HL-60 (cell line): ENCODE measurements around the gene ANKRD39.

Experiments used
- GABPA ChIP-seq: IDR thresholded peaks from 2 replicates; pipeline ENCODE4 v1.6.1; 2012; ENCODE audit warnings: low read depth
- POLR2AphosphoS5 ChIP-seq: IDR thresholded peaks from 2 replicates; pipeline ENCODE4 v1.6.1; 2012; ENCODE audit warnings: low read depth
- TF ChIP-seq, protein P1 (sequence below): IDR thresholded peaks from one replicate; pipeline ENCODE4 v1.5.1; 2011; ENCODE audit warnings: low read length, control low read depth, inconsistent platforms; ENCODE audit not compliant: insufficient read depth
- TF ChIP-seq, protein P2 (sequence below): IDR thresholded peaks from 2 replicates; pipeline ENCODE4 v1.6.1; 2012; ENCODE audit warnings: low read depth; ENCODE audit not compliant: insufficient replicate concordance

GRCh38 chr2:96825057-96825456 is 32.8 kb downstream of the ANKRD39 start:
- TF ChIP-seq, protein P1, sequence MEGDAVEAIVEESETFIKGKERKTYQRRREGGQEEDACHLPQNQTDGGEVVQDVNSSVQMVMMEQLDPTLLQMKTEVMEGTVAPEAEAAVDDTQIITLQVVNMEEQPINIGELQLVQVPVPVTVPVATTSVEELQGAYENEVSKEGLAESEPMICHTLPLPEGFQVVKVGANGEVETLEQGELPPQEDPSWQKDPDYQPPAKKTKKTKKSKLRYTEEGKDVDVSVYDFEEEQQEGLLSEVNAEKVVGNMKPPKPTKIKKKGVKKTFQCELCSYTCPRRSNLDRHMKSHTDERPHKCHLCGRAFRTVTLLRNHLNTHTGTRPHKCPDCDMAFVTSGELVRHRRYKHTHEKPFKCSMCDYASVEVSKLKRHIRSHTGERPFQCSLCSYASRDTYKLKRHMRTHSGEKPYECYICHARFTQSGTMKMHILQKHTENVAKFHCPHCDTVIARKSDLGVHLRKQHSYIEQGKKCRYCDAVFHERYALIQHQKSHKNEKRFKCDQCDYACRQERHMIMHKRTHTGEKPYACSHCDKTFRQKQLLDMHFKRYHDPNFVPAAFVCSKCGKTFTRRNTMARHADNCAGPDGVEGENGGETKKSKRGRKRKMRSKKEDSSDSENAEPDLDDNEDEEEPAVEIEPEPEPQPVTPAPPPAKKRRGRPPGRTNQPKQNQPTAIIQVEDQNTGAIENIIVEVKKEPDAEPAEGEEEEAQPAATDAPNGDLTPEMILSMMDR, result no peak
- TF ChIP-seq POLR2AphosphoS5 (no peak), GABPA (no peak)
- TF ChIP-seq, protein P2, sequence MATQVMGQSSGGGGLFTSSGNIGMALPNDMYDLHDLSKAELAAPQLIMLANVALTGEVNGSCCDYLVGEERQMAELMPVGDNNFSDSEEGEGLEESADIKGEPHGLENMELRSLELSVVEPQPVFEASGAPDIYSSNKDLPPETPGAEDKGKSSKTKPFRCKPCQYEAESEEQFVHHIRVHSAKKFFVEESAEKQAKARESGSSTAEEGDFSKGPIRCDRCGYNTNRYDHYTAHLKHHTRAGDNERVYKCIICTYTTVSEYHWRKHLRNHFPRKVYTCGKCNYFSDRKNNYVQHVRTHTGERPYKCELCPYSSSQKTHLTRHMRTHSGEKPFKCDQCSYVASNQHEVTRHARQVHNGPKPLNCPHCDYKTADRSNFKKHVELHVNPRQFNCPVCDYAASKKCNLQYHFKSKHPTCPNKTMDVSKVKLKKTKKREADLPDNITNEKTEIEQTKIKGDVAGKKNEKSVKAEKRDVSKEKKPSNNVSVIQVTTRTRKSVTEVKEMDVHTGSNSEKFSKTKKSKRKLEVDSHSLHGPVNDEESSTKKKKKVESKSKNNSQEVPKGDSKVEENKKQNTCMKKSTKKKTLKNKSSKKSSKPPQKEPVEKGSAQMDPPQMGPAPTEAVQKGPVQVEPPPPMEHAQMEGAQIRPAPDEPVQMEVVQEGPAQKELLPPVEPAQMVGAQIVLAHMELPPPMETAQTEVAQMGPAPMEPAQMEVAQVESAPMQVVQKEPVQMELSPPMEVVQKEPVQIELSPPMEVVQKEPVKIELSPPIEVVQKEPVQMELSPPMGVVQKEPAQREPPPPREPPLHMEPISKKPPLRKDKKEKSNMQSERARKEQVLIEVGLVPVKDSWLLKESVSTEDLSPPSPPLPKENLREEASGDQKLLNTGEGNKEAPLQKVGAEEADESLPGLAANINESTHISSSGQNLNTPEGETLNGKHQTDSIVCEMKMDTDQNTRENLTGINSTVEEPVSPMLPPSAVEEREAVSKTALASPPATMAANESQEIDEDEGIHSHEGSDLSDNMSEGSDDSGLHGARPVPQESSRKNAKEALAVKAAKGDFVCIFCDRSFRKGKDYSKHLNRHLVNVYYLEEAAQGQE, result no peak
